PC-9 (cell line): ENCODE data around the gene TGFBR3. TPM values are rescaled to one million over a fixed set of nuclear protein-coding genes. Genes with fewer than 3 reads are reported as not detected.

Source experiments
- BruUV-seq: library from RNA; stranded (reverse); fragments of 400-500 nt; replicated peaks from 2 replicates; lab custom pipeline; 2021; lab: Mats Ljungman, UMichigan
- CTCF ChIA-PET: fragments of 300-600 bp; sonication (Branson Sonifier 250); formaldehyde crosslinking; loops from one replicate; lab custom pipeline; 2022; ENCODE audit warnings: antibody characterized with exemption; lab: Charles Lee
- POLR2A ChIA-PET: fragments of 300-600 bp; sonication (Branson Sonifier 250); formaldehyde crosslinking; loops from one replicate; lab custom pipeline; 2022; ENCODE audit warnings: antibody characterized with exemption; ENCODE audit not compliant: unreplicated experiment; lab: Charles Lee
- DNase-seq, 2 experiments: peaks; one replicate each; pipeline versions ENCODE4 v3.0.0 to v3.0.0-alpha.2; 2015 to 2022; ENCODE audit warnings: mixed read lengths in 1 of 2
- H2AFZ ChIP-seq: fragments of 200-600 bp; sonication (generic); 2 replicates; pipeline ENCODE4 v1.8.1; 2017; ENCODE audit warnings: antibody characterized with exemption
- H3F3A ChIP-seq: fragments of 200-600 bp; sonication (generic); 2 replicates; pipeline ENCODE4 v1.8.1; 2017; ENCODE audit warnings: antibody characterized with exemption, mild to moderate bottlenecking, low read depth; ENCODE audit not compliant: insufficient read depth
- H3K27ac ChIP-seq: fragments of 200-600 bp; sonication (generic); 2 replicates; pipeline ENCODE4 v1.6.1; 2016; ENCODE audit warnings: mixed run types
- H3K27me3 ChIP-seq: fragments of 200-600 bp; sonication (generic); 2 replicates; pipeline ENCODE4 v1.6.1; 2016; ENCODE audit warnings: low read depth, mixed run types; ENCODE audit not compliant: insufficient read depth
- H3K36me3 ChIP-seq: fragments of 200-600 bp; sonication (generic); 2 replicates; pipeline ENCODE4 v1.6.1; 2016; ENCODE audit warnings: low read depth, mixed run types
- H3K4me1 ChIP-seq: fragments of 200-600 bp; sonication (generic); replicated peaks from 2 replicates; pipeline ENCODE4 v1.6.1; 2016; ENCODE audit warnings: mixed run types; ENCODE audit not compliant: insufficient read depth
- H3K4me2 ChIP-seq: fragments of 200-600 bp; sonication (generic); 2 replicates; pipeline ENCODE4 v1.6.1; 2017; ENCODE audit warnings: mixed run types
- H3K4me3 ChIP-seq: fragments of 200-600 bp; sonication (generic); 2 replicates; pipeline ENCODE4 v1.6.1; 2016; ENCODE audit warnings: mixed run types
- H3K79me2 ChIP-seq: fragments of 200-600 bp; sonication (generic); 2 replicates; pipeline ENCODE4 v1.6.1; 2017; ENCODE audit warnings: low read depth, mixed run types
- H3K9me2 ChIP-seq: fragments of 200-600 bp; sonication (generic); 2 replicates; pipeline ENCODE4 v1.8.1; 2017; ENCODE audit warnings: mild to moderate bottlenecking; ENCODE audit not compliant: insufficient read depth
- H3K9me3 ChIP-seq: fragments of 200-600 bp; sonication (generic); 2 replicates; pipeline ENCODE4 v1.8.1; 2016; ENCODE audit warnings: low read depth; ENCODE audit not compliant: insufficient read depth
- H4K20me1 ChIP-seq: fragments of 200-600 bp; sonication (generic); 2 replicates; pipeline ENCODE4 v1.8.1; 2017; ENCODE audit not compliant: insufficient read depth
- CTCF ChIP-seq: fragments of 200-600 bp; sonication (generic); conservative IDR thresholded peaks from 2 replicates; pipeline ENCODE4 v1.6.1; 2017; ENCODE audit warnings: mixed run types, antibody characterized with exemption, mild to moderate bottlenecking, moderate library complexity
- EZH2 ChIP-seq: fragments of 200-600 bp; sonication (generic); IDR thresholded peaks from 2 replicates; pipeline ENCODE4 v1.8.0; 2017; ENCODE audit warnings: antibody characterized with exemption, low read depth
- intact Hi-C: fragments of 100-400 bp; cut with micrococcal nuclease; formaldehyde crosslinking; loops from one replicate; pipeline ENCODE4 v1.10.0; 2022; ENCODE audit not compliant: unreplicated experiment
- total RNA-seq: library from RNA; stranded (reverse); gene quantifications from 2 replicates; pipeline ENCODE4 v1.2.3, GENCODE V29; 2021

Gene TGFBR3
- total RNA-seq, 1 experiment from 2014 or later, result 1.6 TPM

GRCh38 chr1:91647061-91647460, 238.9 kb downstream of the TGFBR3 start:
- no peak for DNase-seq
- Histone ChIP-seq H3K9me2 (no peaks in the 10 kb centered on the region), H3K4me2 (no peak overlapping the region), H3K79me2 (no peaks in the 10 kb centered on the region), H3K27ac (no peak overlapping the region), H3K4me3 (no peak overlapping the region), H3K9me3 (no peaks in the 10 kb centered on the region), H3F3A (no peaks in the 10 kb centered on the region), H2AFZ (no peak overlapping the region), H3K36me3 (no peaks in the 10 kb centered on the region), H3K27me3 (no peaks in the 10 kb centered on the region), H4K20me1 (no peaks in the 10 kb centered on the region), H3K4me1 (no peaks in the 10 kb centered on the region)
- CTCF ChIA-PET, result no interaction called here
- POLR2A ChIA-PET, result interaction anchor here (0.7 kb wide), 1 partner anchor 11 kb away, joined by 3 read pairs; no protein-coding TSS in a partner anchor
- TF ChIP-seq EZH2 (no peak), CTCF (no peak)
- no TSS peak for BruUV-seq
- intact Hi-C loops, result no loop called here

- H3K4me1 ChIP-seq, result no peaks in the 10 kb centered on the region
- peaks cover 7% of the 10 kb centered on the region; the same call in 1 of the 2 replicates for H3K9me3 ChIP-seq
- no peak overlapping the region for H3K4me2 ChIP-seq
- no peaks in the 10 kb centered on the region for H3K79me2 ChIP-seq
- CTCF ChIA-PET, result no interaction called here
- no peak for TF ChIP-seq CTCF
- no peak for TF ChIP-seq EZH2
- no peaks in the 10 kb centered on the region for H3K36me3 ChIP-seq
- no peak overlapping the region for H3K4me3 ChIP-seq
- H3K9me2 ChIP-seq, result no peaks in the 10 kb centered on the region
- no peaks in the 10 kb centered on the region for H3K27me3 ChIP-seq
- intact Hi-C loops, result no loop called here
- DNase-seq, result no peak
- no TSS peak for BruUV-seq
- H4K20me1 ChIP-seq, result no peaks in the 10 kb centered on the region
- no peak overlapping the region for H3K27ac ChIP-seq
- no peak overlapping the region for H2AFZ ChIP-seq
- H3F3A ChIP-seq, result no peaks in the 10 kb centered on the region
- POLR2A ChIA-PET, result no interaction called here
Measured at GRCh38 chr1:91645031-91645430, 240.9 kb downstream of the TGFBR3 start.

GRCh38 chr1:91643431-91643830, 242.5 kb downstream of the TGFBR3 start:
- Histone ChIP-seq H3K4me2 (no peak overlapping the region), H3K36me3 (no peaks in the 10 kb centered on the region), H3K27ac (no peak overlapping the region), H3F3A (no peaks in the 10 kb centered on the region), H3K4me3 (no peak overlapping the region), H3K79me2 (no peaks in the 10 kb centered on the region), H3K9me2 (no peaks in the 10 kb centered on the region), H3K9me3 (peaks cover 7% of the 10 kb centered on the region; the same call in 1 of the 2 replicates), H3K27me3 (no peaks in the 10 kb centered on the region), H2AFZ (no peak overlapping the region), H4K20me1 (no peaks in the 10 kb centered on the region), H3K4me1 (no peaks in the 10 kb centered on the region)
- DNase-seq, result no peak
- no peak for TF ChIP-seq EZH2
- BruUV-seq, result no TSS peak
- intact Hi-C loops, result no loop called here
- POLR2A ChIA-PET, result no interaction called here
- CTCF ChIA-PET, result no interaction called here
